Activated naive CD4-positive, alpha-beta T cell treated with anti-CD3 and anti-CD28 coated beads for 36 hours (primary cell): ENCODE measurements around the gene BATF3. TPM values are rescaled to one million over a fixed set of nuclear protein-coding genes. Genes with fewer than 3 reads are reported as not detected.
"Not testable (repeated sequence)": the region's sequence is repeated elsewhere in the genome, so short reads cannot be mapped to it uniquely, and the experiment has no call there.

Experiments used
- CTCF ChIA-PET: fragments of 350-600 bp; sonication (Branson Sonifier 250); formaldehyde crosslinking; loops from one replicate; lab custom pipeline; 2021; ENCODE audit warnings: antibody characterized with exemption; lab: Charles Lee
- DNase-seq: peaks from one replicate; pipeline ENCODE4 v3.0.0-alpha.2; 2020
- H3K27ac Mint-ChIP-seq: one replicate; pipeline ENCODE4 v1.8.0; 2021; ENCODE audit warnings: mild to moderate bottlenecking, mixed read lengths
- H3K27me3 Mint-ChIP-seq: one replicate; pipeline ENCODE4 v1.8.0; 2021; ENCODE audit warnings: low read depth, mixed read lengths
- H3K36me3 Mint-ChIP-seq: one replicate; pipeline ENCODE4 v1.8.0; 2021; ENCODE audit warnings: low read depth, mixed read lengths
- H3K4me1 Mint-ChIP-seq: one replicate; pipeline ENCODE4 v1.8.0; 2021; ENCODE audit warnings: low read depth, mixed read lengths
- H3K4me3 Mint-ChIP-seq: one replicate; pipeline ENCODE4 v1.8.0; 2021; ENCODE audit warnings: mild to moderate bottlenecking, moderate library complexity, mixed read lengths
- H3K9me3 Mint-ChIP-seq: one replicate; pipeline ENCODE4 v1.8.0; 2021; ENCODE audit warnings: mixed read lengths
- intact Hi-C: fragments of 100-400 bp; cut with micrococcal nuclease; formaldehyde crosslinking; loops from one replicate; pipeline ENCODE4 v1.15.1; 2023
- total RNA-seq, 2 experiments: library from RNA; stranded (reverse); gene quantifications; one replicate each; pipeline ENCODE4 v1.2.3, GENCODE V29; 2021

Gene BATF3
- 10 to 100 TPM; 26.7 to 27.1 TPM for total RNA-seq

- Mint-ChIP-seq H3K36me3 (peaks cover 10% of the 10 kb centered on the region), H3K4me3 (peak within 1 kb of the TSS; percentile 87), H3K4me1 (peaks cover 38% of the 10 kb centered on the region), H3K9me3 (no peaks in the 10 kb centered on the region), H3K27me3 (peaks cover 11% of the 10 kb centered on the region), H3K27ac (peak within 1 kb of the TSS; percentile 22)
- CTCF ChIA-PET, result interaction anchor here (0.6 to 3.0 kb wide), 10 partner anchors 21 to 295 kb away, joined by 3 to 14 read pairs (median 5); partner anchors contain the start of genes NSL1 and TATDN3
- DNase-seq, result peak; percentile 53
- intact Hi-C loops, result loop anchor here (1.0 to 2.0 kb wide), 8 partner anchors 13 to 296 kb away; partner anchors contain the start of genes NSL1 and TATDN3
Measured at GRCh38 chr1:212699625-212700222, at the start of gene BATF3. Gene BATF3, minus strand, starts transcription at chr1:212699840. Its CDS starts 78 bp downstream, at chr1:212699762.

GRCh38 chr1:212746546-212746945, 46.9 kb upstream of the BATF3 start:
- H3K4me1 Mint-ChIP-seq, result peaks cover 44% of the 10 kb centered on the region

GRCh38 chr1:212745303-212745702, 45.7 kb upstream of the BATF3 start:
- Mint-ChIP-seq H3K27ac (no peak overlapping the region), H3K27me3 (no peaks in the 10 kb centered on the region), H3K4me1 (peaks cover 44% of the 10 kb centered on the region), H3K9me3 (peaks cover 10% of the 10 kb centered on the region), H3K36me3 (peaks cover 11% of the 10 kb centered on the region), H3K4me3 (no peak overlapping the region)
- no peak for DNase-seq
- intact Hi-C loops, result no loop called here
- CTCF ChIA-PET, result interaction anchor here (1.5 kb wide), 1 partner anchor 43 kb away, joined by 4 read pairs; no protein-coding TSS in a partner anchor

More at GRCh38 chr1:212746546-212746945, 46.9 kb upstream of the BATF3 start:
- Mint-ChIP-seq H3K36me3 (peaks cover 6% of the 10 kb centered on the region), H3K27me3 (no peaks in the 10 kb centered on the region), H3K9me3 (peaks cover 5% of the 10 kb centered on the region), H3K4me3 (no peak overlapping the region), H3K27ac (no peak overlapping the region)
- no peak for DNase-seq
- intact Hi-C loops, result no loop called here
- CTCF ChIA-PET, result interaction anchor here (0.8 to 0.9 kb wide), 3 partner anchors 22 to 45 kb away, joined by 3 to 4 read pairs (median 3); no protein-coding TSS in a partner anchor

- peak; percentile 35 for DNase-seq
- Mint-ChIP-seq H3K27ac (no peak overlapping the region), H3K36me3 (peaks cover 11% of the 10 kb centered on the region), H3K27me3 (no peaks in the 10 kb centered on the region), H3K9me3 (peaks cover 10% of the 10 kb centered on the region), H3K4me3 (peak overlapping the region; percentile 0), H3K4me1 (peaks cover 40% of the 10 kb centered on the region)
- CTCF ChIA-PET, result interaction anchor here (0.6 to 1.9 kb wide), 4 partner anchors 9 to 132 kb away, joined by 3 to 7 read pairs (median 4); no protein-coding TSS in a partner anchor
- intact Hi-C loops, result no loop called here
Measured at GRCh38 chr1:212743901-212744475, 44.3 kb upstream of the BATF3 start.

- intact Hi-C loops, result loop anchor here (1.0 kb wide), 1 partner anchor 17 kb away; no protein-coding TSS in a partner anchor
- Mint-ChIP-seq H3K4me3 (no peak overlapping the region), H3K9me3 (peaks cover 10% of the 10 kb centered on the region), H3K4me1 (peaks cover 30% of the 10 kb centered on the region), H3K27me3 (no peaks in the 10 kb centered on the region), H3K36me3 (peaks cover 12% of the 10 kb centered on the region), H3K27ac (peak overlapping the region; percentile 47)
- no peak for DNase-seq
- CTCF ChIA-PET, result interaction anchor here (0.7 to 6.2 kb wide), 4 partner anchors 11 to 73 kb away, joined by 3 to 44 read pairs (median 5); no protein-coding TSS in a partner anchor
Measured at GRCh38 chr1:212738330-212738729, 38.7 kb upstream of the BATF3 start.

- Mint-ChIP-seq H3K4me1 (peaks cover 27% of the 10 kb centered on the region), H3K4me3 (no peak overlapping the region), H3K9me3 (peaks cover 10% of the 10 kb centered on the region), H3K27me3 (no peaks in the 10 kb centered on the region), H3K36me3 (peaks cover 12% of the 10 kb centered on the region), H3K27ac (no peak overlapping the region)
- DNase-seq, result no peak
- CTCF ChIA-PET, result interaction anchor here (0.7 to 6.2 kb wide), 3 partner anchors 10 to 72 kb away, joined by 3 to 44 read pairs (median 7); no protein-coding TSS in a partner anchor
- intact Hi-C loops, result no loop called here
Measured at GRCh38 chr1:212737559-212737958, 37.9 kb upstream of the BATF3 start.

GRCh38 chr1:212733109-212733508, 33.5 kb upstream of the BATF3 start:
- Mint-ChIP-seq H3K4me1 (peaks cover 15% of the 10 kb centered on the region), H3K27ac (no peak overlapping the region), H3K4me3 (no peak overlapping the region), H3K27me3 (no peaks in the 10 kb centered on the region), H3K9me3 (no peaks in the 10 kb centered on the region), H3K36me3 (peaks cover 4% of the 10 kb centered on the region)
- DNase-seq, result no peak
- CTCF ChIA-PET, result interaction anchor here (0.9 kb wide), 1 partner anchor 16 kb away, joined by 4 read pairs; no protein-coding TSS in a partner anchor
- intact Hi-C loops, result no loop called here

GRCh38 chr1:212731630-212732029, 32.0 kb upstream of the BATF3 start:
- Mint-ChIP-seq H3K36me3 (peaks cover 4% of the 10 kb centered on the region), H3K9me3 (no peaks in the 10 kb centered on the region), H3K27me3 (no peaks in the 10 kb centered on the region), H3K4me3 (no peak overlapping the region), H3K27ac (no peak overlapping the region), H3K4me1 (peaks cover 14% of the 10 kb centered on the region)
- intact Hi-C loops, result no loop called here
- no peak for DNase-seq
- CTCF ChIA-PET, result interaction anchor here (0.7 to 1.0 kb wide), 3 partner anchors 11 to 28 kb away, joined by 3 to 4 read pairs (median 4); no protein-coding TSS in a partner anchor

GRCh38 chr1:212728606-212729005, 29.0 kb upstream of the BATF3 start:
- CTCF ChIA-PET, result interaction anchor here (0.6 kb wide), 1 partner anchor 28 kb away, joined by 3 read pairs; no protein-coding TSS in a partner anchor
- peak overlapping the region; percentile 18 for H3K27ac Mint-ChIP-seq

GRCh38 chr1:212727386-212728181, 27.9 kb upstream of the BATF3 start:
- H3K9me3 Mint-ChIP-seq, result peaks cover 2% of the 10 kb centered on the region
- H3K4me1 Mint-ChIP-seq, result peaks cover 17% of the 10 kb centered on the region
- DNase-seq, result no peak
- no peaks in the 10 kb centered on the region for H3K27me3 Mint-ChIP-seq
- no peak overlapping the region for H3K4me3 Mint-ChIP-seq
- H3K36me3 Mint-ChIP-seq, result peaks cover 22% of the 10 kb centered on the region
- H3K27ac Mint-ChIP-seq, result no peak overlapping the region
- CTCF ChIA-PET, result interaction anchor here (1.0 to 1.1 kb wide), 2 partner anchors 10 to 22 kb away, joined by 3 to 4 read pairs; no protein-coding TSS in a partner anchor
- intact Hi-C loops, result no loop called here

More at GRCh38 chr1:212728606-212729005, 29.0 kb upstream of the BATF3 start:
- peaks cover 17% of the 10 kb centered on the region for H3K36me3 Mint-ChIP-seq
- no peak for DNase-seq
- H3K4me3 Mint-ChIP-seq, result no peak overlapping the region
- intact Hi-C loops, result no loop called here
- no peaks in the 10 kb centered on the region for H3K27me3 Mint-ChIP-seq
- peaks cover 2% of the 10 kb centered on the region for H3K9me3 Mint-ChIP-seq
- peaks cover 14% of the 10 kb centered on the region for H3K4me1 Mint-ChIP-seq

GRCh38 chr1:212724679-212725078, 25.0 kb upstream of the BATF3 start:
- Mint-ChIP-seq H3K36me3 (peaks cover 21% of the 10 kb centered on the region), H3K4me1 (peaks cover 34% of the 10 kb centered on the region)
- intact Hi-C loops, DNase-seq, CTCF ChIA-PET, H3K9me3 Mint-ChIP-seq, H3K27ac Mint-ChIP-seq, H3K27me3 Mint-ChIP-seq, H3K4me3 Mint-ChIP-seq: not testable (repeated sequence)
